ENCODE measurements around the gene TUBGCP4.
"Not testable (repeated sequence)": the region's sequence is repeated elsewhere in the genome, so short reads cannot be mapped to it uniquely, and the experiment has no call there.

TUBGCP4 gene

GRCh38 chr15:43360821-43361220 is 10.1 kb upstream of the TUBGCP4 start:
- Histone ChIP-seq H3K4me3 (ENCODE audit: low read depth in 1 of 2, low read length in 2 of 2) (peak overlapping the region in 1 of 2 donors; percentile 23), H3K4me1 (ENCODE audit: control insufficient read depth in 1 of 2, insufficient read depth in 2 of 2, low read length in 2 of 2) (no peaks in the 10 kb centered on the region), H3K36me3 (ENCODE audit: control insufficient read depth in 1 of 2, insufficient read depth in 2 of 2, low read length in 2 of 2) (peaks cover 45 to 59% of the 10 kb centered on the region in 2 donors), H3K9me3 (ENCODE audit: control insufficient read depth in 1 of 2, low read length in 2 of 2) (peaks cover 38 to 48% of the 10 kb centered on the region in 2 donors), H3K27me3 (ENCODE audit: control insufficient read depth in 1 of 2, insufficient read depth in 2 of 2, low read length in 2 of 2) (no peaks in the 10 kb centered on the region), H3K27ac (ENCODE audit: low read depth, low read length) (no peak overlapping the region), H3K9ac (ENCODE audit: low read depth in 1 of 2, low read length in 2 of 2) (no peak overlapping the region)

- H3K4me3 ChIP-seq (ENCODE audit: low read depth in 1 of 2, low read length in 2 of 2), result peak overlapping the region in 1 of 2 donors; percentile 13
- H3K9ac ChIP-seq (ENCODE audit: low read depth in 1 of 2, low read length in 2 of 2), result no peak overlapping the region
- peaks cover 45 to 65% of the 10 kb centered on the region in 2 donors for H3K36me3 ChIP-seq (ENCODE audit: control insufficient read depth in 1 of 2, insufficient read depth in 2 of 2, low read length in 2 of 2)
- H3K4me1 ChIP-seq (ENCODE audit: control insufficient read depth in 1 of 2, insufficient read depth in 2 of 2, low read length in 2 of 2), result no peaks in the 10 kb centered on the region
- H3K27ac ChIP-seq (ENCODE audit: low read depth, low read length), result no peak overlapping the region
- H3K27me3 ChIP-seq (ENCODE audit: control insufficient read depth in 1 of 2, insufficient read depth in 2 of 2, low read length in 2 of 2), result no peaks in the 10 kb centered on the region
- peaks cover 38 to 48% of the 10 kb centered on the region in 2 donors for H3K9me3 ChIP-seq (ENCODE audit: control insufficient read depth in 1 of 2, low read length in 2 of 2)
Measured at GRCh38 chr15:43361313-43361903, 9.5 kb upstream of the TUBGCP4 start.

GRCh38 chr15:43370310-43370974 is 459 bp upstream of the TUBGCP4 start:
- Histone ChIP-seq H3K9me3 (ENCODE audit: control insufficient read depth in 1 of 2, low read length in 2 of 2) (no peaks in the 10 kb centered on the region), H3K9ac (ENCODE audit: low read depth in 1 of 2, low read length in 2 of 2) (peak overlapping the region; percentile 76 to 84), H3K36me3 (ENCODE audit: control insufficient read depth in 1 of 2, insufficient read depth in 2 of 2, low read length in 2 of 2) (peaks cover 7 to 26% of the 10 kb centered on the region in 2 donors), H3K4me3 (ENCODE audit: low read depth in 1 of 2, low read length in 2 of 2) (peak overlapping the region; percentile 95), H3K4me1 (ENCODE audit: control insufficient read depth in 1 of 2, insufficient read depth in 2 of 2, low read length in 2 of 2) (peaks cover 27% of the 10 kb centered on the region in 2 donors), H3K27me3 (ENCODE audit: control insufficient read depth in 1 of 2, insufficient read depth in 2 of 2, low read length in 2 of 2) (no peaks in the 10 kb centered on the region), H3K27ac (ENCODE audit: low read depth, low read length) (no peak overlapping the region)

- Histone ChIP-seq H3K9ac (ENCODE audit: low read depth in 1 of 2, low read length in 2 of 2) (no peak overlapping the region), H3K36me3 (ENCODE audit: control insufficient read depth in 1 of 2, insufficient read depth in 2 of 2, low read length in 2 of 2) (peaks cover 18 to 34% of the 10 kb centered on the region in 2 donors), H3K27ac (ENCODE audit: low read depth, low read length) (no peak overlapping the region), H3K4me3 (ENCODE audit: low read depth in 1 of 2, low read length in 2 of 2) (no peak overlapping the region), H3K9me3 (ENCODE audit: control insufficient read depth in 1 of 2, low read length in 2 of 2) (no peaks in the 10 kb centered on the region), H3K27me3 (ENCODE audit: control insufficient read depth in 1 of 2, insufficient read depth in 2 of 2, low read length in 2 of 2) (no peaks in the 10 kb centered on the region), H3K4me1 (ENCODE audit: control insufficient read depth in 1 of 2, insufficient read depth in 2 of 2, low read length in 2 of 2) (peaks cover 9% of the 10 kb centered on the region in 2 donors)
Measured at GRCh38 chr15:43376017-43376705, 5.3 kb downstream of the TUBGCP4 start.

GRCh38 chr15:43378601-43379000 is 7.7 kb downstream of the TUBGCP4 start:
- Histone ChIP-seq H3K36me3 (ENCODE audit: control insufficient read depth in 1 of 2, insufficient read depth in 2 of 2, low read length in 2 of 2) (peaks cover 21 to 54% of the 10 kb centered on the region in 2 donors), H3K9me3 (ENCODE audit: control insufficient read depth in 1 of 2, low read length in 2 of 2) (no peaks in the 10 kb centered on the region), H3K4me1 (ENCODE audit: control insufficient read depth in 1 of 2, insufficient read depth in 2 of 2, low read length in 2 of 2) (no peaks in the 10 kb centered on the region), H3K4me3 (ENCODE audit: low read depth in 1 of 2, low read length in 2 of 2) (no peak overlapping the region), H3K9ac (ENCODE audit: low read depth in 1 of 2, low read length in 2 of 2) (no peak overlapping the region), H3K27ac (ENCODE audit: low read depth, low read length) (no peak overlapping the region), H3K27me3 (ENCODE audit: control insufficient read depth in 1 of 2, insufficient read depth in 2 of 2, low read length in 2 of 2) (no peaks in the 10 kb centered on the region)

- Histone ChIP-seq H3K27ac (ENCODE audit: low read depth, low read length) (no peak overlapping the region), H3K9ac (ENCODE audit: low read depth in 1 of 2, low read length in 2 of 2) (no peak overlapping the region), H3K4me3 (ENCODE audit: low read depth in 1 of 2, low read length in 2 of 2) (no peak overlapping the region), H3K9me3 (ENCODE audit: control insufficient read depth in 1 of 2, low read length in 2 of 2) (no peaks in the 10 kb centered on the region), H3K27me3 (ENCODE audit: control insufficient read depth in 1 of 2, insufficient read depth in 2 of 2, low read length in 2 of 2) (no peaks in the 10 kb centered on the region), H3K36me3 (ENCODE audit: control insufficient read depth in 1 of 2, insufficient read depth in 2 of 2, low read length in 2 of 2) (peaks cover 37 to 74% of the 10 kb centered on the region in 2 donors), H3K4me1 (ENCODE audit: control insufficient read depth in 1 of 2, insufficient read depth in 2 of 2, low read length in 2 of 2) (no peaks in the 10 kb centered on the region)
Measured at GRCh38 chr15:43382310-43382709, 11.4 kb downstream of the TUBGCP4 start.

- H3K4me1 ChIP-seq (ENCODE audit: control insufficient read depth in 1 of 2, insufficient read depth in 2 of 2, low read length in 2 of 2), result no peaks in the 10 kb centered on the region
- H3K9me3 ChIP-seq (ENCODE audit: control insufficient read depth in 1 of 2, low read length in 2 of 2), result no peaks in the 10 kb centered on the region
- H3K4me3 ChIP-seq (ENCODE audit: low read depth in 1 of 2, low read length in 2 of 2), result no peak overlapping the region
- H3K27me3 ChIP-seq (ENCODE audit: control insufficient read depth in 1 of 2, insufficient read depth in 2 of 2, low read length in 2 of 2), result no peaks in the 10 kb centered on the region
- no peak overlapping the region for H3K9ac ChIP-seq (ENCODE audit: low read depth in 1 of 2, low read length in 2 of 2)
- no peak overlapping the region for H3K27ac ChIP-seq (ENCODE audit: low read depth, low read length)
- peaks cover 42 to 78% of the 10 kb centered on the region in 2 donors for H3K36me3 ChIP-seq (ENCODE audit: control insufficient read depth in 1 of 2, insufficient read depth in 2 of 2, low read length in 2 of 2)
Measured at GRCh38 chr15:43383070-43383469, 12.2 kb downstream of the TUBGCP4 start.

GRCh38 chr15:43390723-43391122 is 19.8 kb downstream of the TUBGCP4 start:
- H3K36me3 ChIP-seq (ENCODE audit: control insufficient read depth in 1 of 2, insufficient read depth in 2 of 2, low read length in 2 of 2), result peaks cover 29 to 51% of the 10 kb centered on the region in 2 donors
- H3K9me3 ChIP-seq (ENCODE audit: control insufficient read depth in 1 of 2, low read length in 2 of 2), result no peaks in the 10 kb centered on the region
- no peak overlapping the region for H3K4me3 ChIP-seq (ENCODE audit: low read depth in 1 of 2, low read length in 2 of 2)
- H3K27me3 ChIP-seq (ENCODE audit: control insufficient read depth in 1 of 2, insufficient read depth in 2 of 2, low read length in 2 of 2), result no peaks in the 10 kb centered on the region
- no peak overlapping the region for H3K9ac ChIP-seq (ENCODE audit: low read depth in 1 of 2, low read length in 2 of 2)
- no peaks in the 10 kb centered on the region for H3K4me1 ChIP-seq (ENCODE audit: control insufficient read depth in 1 of 2, insufficient read depth in 2 of 2, low read length in 2 of 2)
- H3K27ac ChIP-seq (ENCODE audit: low read depth, low read length), result no peak overlapping the region

GRCh38 chr15:43393592-43393991 is 22.7 kb downstream of the TUBGCP4 start:
- H3K9me3 ChIP-seq (ENCODE audit: control insufficient read depth in 1 of 2, low read length in 2 of 2); H3K27me3 ChIP-seq (ENCODE audit: control insufficient read depth in 1 of 2, insufficient read depth in 2 of 2, low read length in 2 of 2); H3K9ac ChIP-seq (ENCODE audit: low read depth in 1 of 2, low read length in 2 of 2); H3K4me1 ChIP-seq (ENCODE audit: control insufficient read depth in 1 of 2, insufficient read depth in 2 of 2, low read length in 2 of 2); H3K27ac ChIP-seq (ENCODE audit: low read depth, low read length); H3K4me3 ChIP-seq (ENCODE audit: low read depth in 1 of 2, low read length in 2 of 2): not testable (repeated sequence)
- H3K36me3 ChIP-seq (ENCODE audit: control insufficient read depth in 1 of 2, insufficient read depth in 2 of 2, low read length in 2 of 2), result peaks cover 30 to 55% of the 10 kb centered on the region in 2 donors

- no peaks in the 10 kb centered on the region for H3K27me3 ChIP-seq (ENCODE audit: control insufficient read depth in 1 of 2, insufficient read depth in 2 of 2, low read length in 2 of 2)
- no peak overlapping the region for H3K4me3 ChIP-seq (ENCODE audit: low read depth in 1 of 2, low read length in 2 of 2)
- H3K9me3 ChIP-seq (ENCODE audit: control insufficient read depth in 1 of 2, low read length in 2 of 2), result no peaks in the 10 kb centered on the region
- H3K36me3 ChIP-seq (ENCODE audit: control insufficient read depth in 1 of 2, insufficient read depth in 2 of 2, low read length in 2 of 2), result peaks cover 29 to 79% of the 10 kb centered on the region in 2 donors
- H3K27ac ChIP-seq (ENCODE audit: low read depth, low read length), result no peak overlapping the region
- H3K4me1 ChIP-seq (ENCODE audit: control insufficient read depth in 1 of 2, insufficient read depth in 2 of 2, low read length in 2 of 2), result no peaks in the 10 kb centered on the region
- no peak overlapping the region for H3K9ac ChIP-seq (ENCODE audit: low read depth in 1 of 2, low read length in 2 of 2)
Measured at GRCh38 chr15:43402255-43402654, 31.4 kb downstream of the TUBGCP4 start.

All from duodenal mucosa (tissue), 2 donors.